NCI-H524 treated with DMSO at 0.1 percent for 48 hours (cell line): ENCODE measurements around the gene LRRIQ4.

Source experiments
- DNase-seq: peaks from one replicate; lab custom pipeline; 2025; lab: John Stamatoyannopoulos, UW

The LRRIQ4 gene

DNA sequence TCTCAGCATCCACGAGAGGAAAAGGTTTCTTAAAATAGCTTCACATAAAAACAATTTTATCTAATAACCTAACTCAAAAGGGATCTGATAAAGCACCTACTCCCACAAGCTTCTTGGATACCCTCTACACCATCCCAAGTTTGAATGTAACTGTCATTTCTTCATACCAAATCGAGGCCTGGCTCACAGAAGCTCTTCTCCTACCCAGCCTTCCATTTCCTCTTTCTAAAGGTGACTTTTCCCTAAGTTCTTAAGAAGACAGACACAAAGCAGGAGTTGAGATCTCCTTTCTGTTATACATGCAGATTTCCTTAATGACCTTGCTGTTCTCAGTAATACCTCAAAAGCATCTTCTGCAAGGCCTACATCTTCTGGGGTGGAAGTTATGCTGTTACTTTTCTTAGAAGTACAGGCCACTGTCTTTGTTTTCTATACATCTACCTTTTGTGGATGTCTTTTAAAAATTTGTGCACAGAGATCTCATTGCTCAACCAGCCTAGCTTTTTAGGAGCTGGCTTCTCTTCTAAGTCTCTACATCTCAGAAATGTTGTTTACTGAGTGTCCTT is 3.4 kb upstream of the LRRIQ4 start:
- DNase-seq: no peak

DNA sequence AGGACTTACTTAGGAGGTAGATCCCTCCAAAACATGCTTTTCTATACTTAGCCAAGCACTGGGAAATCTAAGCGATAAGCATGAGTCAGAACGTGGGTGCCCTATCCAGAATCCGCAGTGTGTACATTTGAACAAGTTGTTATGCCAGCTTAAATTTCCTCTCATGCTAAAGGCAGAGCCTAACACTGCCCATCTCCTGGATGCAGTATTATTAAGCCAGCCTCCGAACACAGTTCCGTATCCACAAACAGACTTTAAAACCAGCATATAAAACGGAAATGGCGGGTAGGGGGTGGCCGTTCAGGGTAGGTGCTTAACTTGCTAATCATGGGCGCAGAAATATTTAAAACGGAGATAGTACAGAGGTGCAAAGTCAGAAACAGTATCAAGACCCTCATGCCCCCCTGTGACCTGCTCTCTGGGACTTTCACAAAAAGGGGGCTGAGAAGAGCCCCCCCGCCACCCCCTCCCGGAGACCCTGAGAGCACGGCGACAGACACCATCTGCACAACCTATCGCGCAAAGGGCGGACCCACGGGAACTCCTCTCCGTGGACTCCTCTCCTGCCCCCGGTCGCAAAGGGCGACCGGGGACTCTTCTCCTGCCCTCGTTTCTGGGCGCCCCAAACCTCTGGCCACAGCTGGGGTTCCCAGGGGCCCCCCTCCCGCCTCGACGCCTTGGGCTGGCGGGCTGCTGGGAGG is 889 bp upstream of the LRRIQ4 start:
- peak; percentile 43 for DNase-seq

DNA sequence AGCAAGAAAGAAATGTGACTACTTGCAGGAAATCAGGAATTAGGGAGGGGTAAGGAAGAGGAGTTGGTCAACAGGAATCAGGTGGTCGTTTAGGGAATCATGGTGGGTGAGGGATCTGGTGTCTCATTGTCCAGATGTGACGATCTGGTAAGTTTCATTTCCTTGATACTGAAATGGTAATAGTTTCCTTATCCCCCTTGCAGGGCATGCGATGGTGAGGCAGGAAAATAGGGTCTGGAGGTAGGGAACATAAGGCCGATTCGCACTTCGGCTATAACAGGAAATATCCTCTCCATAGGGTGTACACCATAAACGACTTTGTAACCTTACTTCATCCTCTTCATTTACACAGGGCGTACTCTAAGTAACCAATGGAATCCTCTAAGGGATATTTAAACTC is 608 bp downstream of the LRRIQ4 start:
- DNase-seq: no peak

DNA sequence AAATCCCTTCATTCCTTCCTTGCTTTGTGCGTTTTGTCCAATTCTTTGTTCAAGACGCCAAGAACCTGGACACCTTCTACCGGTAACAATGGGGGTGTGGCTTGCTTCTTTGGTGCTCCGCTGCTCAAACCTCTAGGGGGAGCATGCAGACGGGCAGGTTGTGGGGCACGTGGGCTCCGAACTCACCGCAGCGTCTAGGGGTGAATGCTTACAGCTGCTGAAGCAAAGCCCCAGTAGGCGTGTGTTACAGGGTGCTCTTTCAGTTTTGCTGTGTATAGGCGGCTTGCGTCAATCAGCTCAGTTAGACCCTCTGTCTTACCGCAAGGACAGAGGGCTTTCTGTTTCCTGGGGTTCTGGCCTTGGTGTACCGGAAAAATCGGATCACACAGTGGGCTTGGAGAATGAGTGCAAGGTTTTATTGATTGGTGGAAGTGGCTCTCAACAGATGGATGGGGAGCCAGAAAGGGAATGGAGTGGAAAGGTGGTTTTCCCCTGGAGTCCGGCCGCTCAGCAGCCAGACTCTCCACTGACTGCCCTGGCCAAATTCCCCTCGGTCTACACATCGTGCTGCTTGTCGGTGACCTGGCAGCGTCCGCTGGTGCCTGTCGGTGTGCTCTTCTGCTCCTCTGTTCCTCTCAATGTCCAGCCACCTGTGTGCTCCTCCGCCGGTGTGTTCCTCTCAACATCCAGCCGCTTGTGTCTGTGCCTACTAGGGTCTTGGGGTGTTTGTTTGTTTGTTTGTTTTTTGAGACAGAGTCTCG is 1.3 kb downstream of the LRRIQ4 start:
- DNase-seq: peak; percentile 29

DNA sequence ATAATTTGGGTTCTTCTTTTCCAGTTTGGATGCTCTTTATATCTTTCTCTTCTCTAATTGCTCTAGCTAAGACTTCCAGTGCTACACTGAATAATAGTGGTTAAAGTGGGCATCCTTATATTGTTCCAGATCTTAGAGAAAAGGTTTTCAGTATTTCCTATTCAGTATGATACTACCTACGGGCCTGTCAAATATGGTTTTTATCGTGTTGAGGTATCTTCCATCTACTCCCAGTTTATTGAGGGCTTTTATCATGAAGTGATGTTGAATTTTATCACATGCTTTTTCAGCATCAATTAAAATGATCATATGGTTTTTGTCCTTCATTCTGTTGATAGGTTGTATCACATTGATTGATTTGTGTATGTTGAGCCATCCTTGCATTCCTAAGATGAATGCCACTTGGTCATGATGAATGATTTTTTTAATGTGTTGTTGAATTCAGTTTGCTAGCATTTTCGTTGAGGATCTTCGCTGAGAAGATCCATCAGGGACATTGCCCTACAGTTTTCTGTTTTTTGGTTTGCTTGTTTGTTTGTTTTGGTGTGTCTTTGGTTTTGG is 3.0 kb downstream of the LRRIQ4 start:
- no peak for DNase-seq

DNA sequence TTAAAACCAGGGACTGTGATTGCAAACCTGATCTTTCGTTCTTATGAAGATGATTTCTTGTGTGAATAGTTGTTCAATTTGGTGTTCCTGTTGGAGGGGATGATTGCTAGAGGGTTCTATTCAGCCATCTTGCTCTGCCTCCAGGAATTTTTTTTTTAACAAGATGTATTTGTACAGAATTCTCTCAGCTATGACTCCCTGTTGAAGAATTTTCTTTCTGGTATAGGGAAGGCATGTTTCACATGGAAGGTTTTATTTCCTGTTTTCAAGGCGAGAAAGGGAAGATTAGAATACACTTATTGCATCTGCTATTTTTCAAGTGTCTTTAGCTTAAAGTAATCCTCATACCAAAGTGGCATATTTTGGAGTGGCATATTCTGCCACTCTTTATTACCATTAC is 5.6 kb downstream of the LRRIQ4 start:
- DNase-seq: peak; percentile 28

DNA sequence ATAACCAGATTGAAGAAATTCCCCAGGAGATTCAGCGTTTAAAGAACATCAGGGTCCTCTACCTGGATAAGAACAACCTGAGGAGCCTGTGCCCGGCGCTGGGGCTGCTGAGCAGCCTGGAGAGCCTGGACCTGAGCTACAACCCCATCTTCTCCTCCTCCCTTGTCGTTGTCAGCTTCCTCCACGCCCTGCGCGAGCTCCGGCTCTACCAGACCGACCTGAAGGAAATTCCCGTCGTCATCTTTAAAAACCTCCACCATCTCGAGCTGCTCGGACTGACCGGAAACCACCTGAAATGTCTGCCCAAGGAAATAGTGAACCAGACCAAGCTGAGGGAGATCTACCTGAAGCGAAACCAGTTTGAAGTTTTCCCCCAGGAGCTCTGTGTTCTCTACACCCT is 9.4 kb downstream of the LRRIQ4 start:
- no peak for DNase-seq

DNA sequence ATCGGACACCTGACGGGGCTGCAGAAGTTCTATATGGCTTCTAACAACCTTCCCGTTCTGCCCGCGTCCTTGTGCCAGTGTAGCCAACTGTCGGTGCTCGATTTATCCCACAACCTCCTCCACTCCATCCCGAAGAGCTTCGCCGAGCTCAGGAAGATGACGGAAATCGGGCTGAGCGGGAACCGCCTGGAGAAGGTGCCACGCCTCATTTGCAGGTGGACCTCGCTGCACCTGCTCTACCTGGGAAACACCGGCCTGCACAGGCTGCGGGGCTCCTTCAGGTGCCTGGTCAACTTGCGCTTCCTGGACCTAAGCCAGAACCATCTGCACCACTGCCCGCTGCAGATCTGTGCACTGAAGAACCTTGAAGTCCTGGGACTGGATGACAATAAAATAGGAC is 9.9 kb downstream of the LRRIQ4 start:
- no peak for DNase-seq

DNA sequence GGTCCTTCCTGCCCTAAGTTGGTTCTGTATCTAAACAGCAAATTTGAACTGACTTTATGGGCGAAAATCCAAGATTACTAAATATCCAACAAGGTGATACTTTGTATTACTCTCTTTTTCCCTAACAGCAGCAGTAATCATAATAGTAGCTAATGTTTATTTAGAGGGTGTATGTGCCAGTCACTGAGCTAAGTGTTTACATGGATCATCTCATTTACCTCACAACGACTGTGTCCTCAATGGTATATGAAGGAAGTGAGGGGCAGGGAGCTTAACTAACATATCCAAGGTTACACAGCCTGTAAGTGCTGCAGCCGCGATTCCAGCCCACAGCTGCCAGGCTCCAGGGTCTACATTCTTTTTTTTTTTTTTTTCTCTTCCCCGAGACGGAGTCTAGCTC is 10.3 kb downstream of the LRRIQ4 start:
- no peak for DNase-seq

DNA sequence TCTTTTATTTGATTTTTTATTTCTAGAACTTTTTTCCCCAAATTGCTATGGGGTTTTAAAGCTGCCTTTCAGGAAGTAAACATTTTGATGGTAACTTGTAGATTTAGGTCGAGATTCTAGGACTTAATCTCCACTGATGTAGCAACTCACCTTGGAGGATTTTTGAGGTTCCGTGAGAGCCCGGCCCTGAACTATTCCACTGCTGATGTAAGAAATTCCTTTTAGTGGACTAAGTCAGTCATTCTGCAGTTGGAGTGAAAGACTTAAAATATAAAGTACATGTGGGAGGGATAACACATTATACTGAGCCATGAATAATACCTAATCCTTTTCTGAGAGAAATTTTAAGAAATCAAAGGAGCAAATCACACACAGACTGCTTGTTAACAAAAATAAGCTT is 12.6 kb downstream of the LRRIQ4 start:
- DNase-seq: no peak

DNA sequence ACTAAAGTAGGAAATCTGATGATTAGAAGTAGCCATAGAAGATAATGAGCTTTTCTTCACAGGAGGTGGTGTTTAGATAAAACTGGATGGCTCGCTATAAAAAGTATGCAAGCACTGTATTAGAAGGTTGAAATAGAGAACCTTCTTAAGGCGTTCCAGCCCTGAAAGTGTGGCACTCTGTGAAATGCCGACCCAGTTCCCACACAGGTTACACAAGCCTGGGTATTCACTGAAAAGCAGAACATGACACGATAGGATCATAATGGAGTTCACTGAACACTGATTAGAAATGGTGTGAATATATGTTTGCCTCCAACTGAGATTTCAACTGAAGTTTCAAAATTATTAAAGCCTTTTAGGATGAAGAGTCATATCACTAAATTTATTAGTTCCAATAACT is 15.0 kb downstream of the LRRIQ4 start:
- DNase-seq: no peak

DNA sequence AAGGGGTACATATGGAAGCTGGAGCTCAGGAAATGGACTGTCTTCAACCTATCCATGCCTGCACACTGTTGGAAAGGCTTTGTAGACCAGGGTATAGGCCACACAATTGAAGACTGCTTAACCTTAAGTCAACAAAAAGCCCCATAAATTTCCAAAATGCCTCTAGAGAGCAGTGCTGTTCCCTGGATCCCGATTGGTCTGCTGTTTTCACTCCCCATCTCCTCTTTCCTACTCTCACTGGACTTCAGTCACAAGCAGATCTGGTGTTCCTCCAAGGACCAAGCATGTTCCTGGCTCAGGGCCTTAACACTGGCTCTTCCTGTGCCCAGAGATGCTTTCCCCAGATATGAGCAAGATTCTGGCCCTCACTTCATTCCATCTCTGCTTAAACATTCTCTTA is 22.9 kb downstream of the LRRIQ4 start:
- DNase-seq: no peak

DNA sequence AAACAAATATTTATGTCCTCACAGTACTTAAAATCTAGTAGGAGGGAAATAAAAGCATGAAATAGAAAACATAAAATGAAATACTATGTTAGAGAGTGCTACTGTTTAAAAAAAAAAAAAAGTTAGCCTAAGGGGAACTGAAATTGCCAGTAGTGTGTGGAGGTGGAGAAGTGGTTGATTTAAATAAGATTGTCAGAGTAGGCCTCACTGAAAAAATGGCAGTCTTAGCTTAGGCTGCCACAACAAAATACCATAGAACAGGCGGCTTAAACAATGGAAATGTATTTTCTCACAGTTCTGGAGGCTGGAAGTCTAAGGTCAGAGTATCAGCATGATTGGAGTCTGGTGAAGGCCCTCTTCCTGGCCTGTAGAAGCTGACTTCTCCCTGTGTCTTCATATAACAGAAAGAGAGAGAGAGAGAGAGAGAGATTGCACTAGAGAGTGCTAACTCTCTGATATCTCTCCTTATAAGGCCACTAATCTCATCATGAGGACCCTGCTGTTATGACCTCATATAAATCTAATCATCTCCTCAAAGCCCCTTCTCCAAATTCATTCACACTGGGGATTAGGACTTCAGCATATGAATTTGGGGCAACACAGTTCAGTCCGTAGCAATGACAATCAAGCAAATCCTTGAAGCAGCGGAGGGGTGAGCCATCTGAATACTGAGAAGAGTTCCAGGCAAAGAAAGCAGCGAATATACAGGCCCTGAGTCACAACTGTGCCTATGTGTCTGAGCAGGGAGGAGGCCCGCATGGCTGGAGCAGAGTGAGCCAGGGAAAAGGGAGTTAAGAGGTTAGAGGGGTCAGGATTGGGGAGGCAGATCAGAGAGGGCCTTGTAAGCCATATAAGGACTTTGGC is 23.6 kb downstream of the LRRIQ4 start:
- no peak for DNase-seq

DNA sequence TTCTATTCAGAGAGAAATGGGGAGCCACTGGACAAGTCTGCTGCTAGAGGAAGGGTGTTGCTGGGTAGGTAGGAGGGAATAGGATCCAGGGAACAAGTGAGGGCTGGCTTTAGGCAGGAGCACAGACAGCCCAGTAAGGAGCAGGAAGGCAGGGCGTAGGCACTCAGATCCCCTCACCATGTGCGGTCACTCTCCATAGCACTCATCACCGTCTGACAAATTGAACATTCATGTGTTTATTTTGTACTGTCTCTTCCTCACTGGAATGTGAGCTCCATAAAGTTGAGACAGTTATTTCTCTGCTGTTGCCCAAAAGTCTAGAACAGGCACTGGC is 24.2 kb downstream of the LRRIQ4 start:
- no peak for DNase-seq

DNA sequence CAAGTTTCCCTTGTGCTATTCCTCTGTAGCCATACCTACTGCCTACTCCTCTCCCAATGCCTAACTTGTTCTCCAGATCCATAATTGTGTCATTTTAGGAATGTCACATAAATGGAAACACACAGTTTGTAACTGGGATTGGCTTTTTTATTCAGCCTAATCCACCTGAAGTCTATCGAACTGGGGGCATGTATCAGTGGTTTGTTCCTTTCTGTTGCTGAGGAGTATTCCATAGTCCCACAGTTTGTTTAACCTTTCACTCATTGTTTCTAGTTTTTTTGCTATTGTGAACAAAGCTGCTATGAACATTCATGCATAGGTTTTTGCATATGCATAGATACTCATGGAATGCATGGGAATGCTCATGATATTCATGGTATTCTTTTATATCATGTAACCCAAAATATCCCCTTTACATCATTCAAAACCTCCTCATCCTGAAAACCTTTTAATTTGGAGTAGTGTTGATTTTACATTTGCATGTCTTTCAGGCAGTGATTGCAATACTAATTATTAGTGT is 25.9 kb downstream of the LRRIQ4 start:
- DNase-seq: no peak

DNA sequence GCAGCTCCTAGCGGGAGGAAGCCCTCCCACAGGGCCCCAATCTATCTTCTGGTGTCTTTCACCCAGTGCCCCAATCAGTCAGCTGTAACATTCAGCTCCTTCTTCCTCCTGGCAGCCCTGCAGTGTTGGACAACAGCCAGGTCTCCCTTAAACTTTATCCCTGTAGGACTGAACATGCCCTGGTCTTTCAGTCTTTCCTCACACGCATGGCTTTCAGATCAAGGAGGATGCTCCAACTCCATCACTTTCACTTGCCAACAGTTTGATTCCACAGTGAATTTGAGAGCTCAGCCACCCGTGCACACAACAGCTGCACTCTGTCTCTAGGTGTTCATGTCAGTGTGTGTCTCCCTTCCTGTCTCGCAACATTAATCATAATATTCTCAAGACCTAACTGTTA is 28.5 kb downstream of the LRRIQ4 start:
- DNase-seq: no peak

DNA sequence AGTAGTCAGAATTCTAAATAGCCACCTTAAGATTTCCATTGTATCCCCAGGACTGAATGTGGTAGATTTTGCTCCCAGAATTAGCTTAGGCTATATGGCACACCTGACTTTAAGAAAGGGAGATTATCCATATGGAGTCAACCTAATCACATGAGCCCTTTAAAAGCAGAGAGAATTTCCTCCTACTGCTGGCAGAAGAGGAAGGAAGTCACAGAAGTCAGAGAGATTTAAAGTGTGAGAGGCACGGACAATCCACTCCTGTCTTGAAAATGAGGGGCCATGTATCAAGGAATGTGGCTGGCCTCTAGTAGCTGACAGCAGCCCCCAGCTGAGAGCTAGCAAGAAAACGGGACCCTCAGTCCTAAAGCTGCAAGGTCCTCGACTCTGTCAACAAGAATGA is 30.3 kb downstream of the LRRIQ4 start:
- no peak for DNase-seq

DNA sequence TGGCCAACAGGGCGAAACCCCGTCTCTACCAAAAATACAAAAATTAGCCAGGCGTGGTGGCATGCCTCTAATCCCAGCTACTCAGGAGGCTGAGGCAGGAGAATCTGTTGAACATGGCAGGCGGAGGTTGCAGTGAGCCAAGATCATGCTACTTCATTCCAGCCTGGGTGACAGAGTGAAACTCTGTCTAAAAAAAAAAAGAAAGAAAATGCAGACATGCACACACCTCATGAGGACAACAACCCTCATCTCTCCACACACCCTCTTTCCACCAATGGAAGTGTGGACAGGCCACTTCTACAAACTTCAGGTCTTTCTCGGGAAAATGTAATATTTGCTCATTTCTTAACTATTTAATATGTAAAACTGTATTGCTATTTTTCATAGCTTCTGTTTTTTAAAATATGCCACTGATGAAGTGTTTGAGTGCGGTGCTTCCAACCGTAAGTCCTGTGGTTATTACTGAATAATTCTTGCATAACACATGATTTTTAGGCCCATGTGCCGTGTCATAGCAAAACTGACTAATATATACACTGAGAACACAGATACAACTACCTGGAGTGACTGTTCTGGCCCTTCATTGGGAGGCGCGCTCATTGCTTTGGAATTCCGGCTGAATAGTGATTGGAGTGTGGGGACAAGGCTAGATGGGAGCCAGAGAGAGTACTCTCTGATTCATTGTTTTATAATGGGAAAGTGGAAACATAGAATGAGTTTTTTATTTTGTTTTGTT is 34.0 kb downstream of the LRRIQ4 start:
- no peak for DNase-seq

DNA sequence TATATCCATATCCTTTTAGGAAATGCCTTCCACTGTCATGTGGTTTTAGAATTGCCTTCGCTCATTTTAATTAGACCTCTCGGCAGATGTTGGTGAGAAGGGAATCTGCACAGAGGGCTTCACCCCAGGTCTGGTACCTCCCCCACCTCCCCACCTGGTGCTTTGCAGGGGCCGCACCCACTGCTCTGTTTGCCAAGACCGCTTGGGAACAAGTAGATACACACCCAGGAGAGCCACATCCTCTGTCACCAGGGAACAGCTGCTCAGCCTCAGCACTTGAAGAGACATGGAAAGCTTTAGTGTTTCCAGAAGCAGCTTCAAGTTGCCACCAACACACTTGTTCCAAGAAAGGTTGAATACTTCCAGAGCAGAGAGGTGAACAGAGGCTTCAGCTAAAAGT is 35.2 kb downstream of the LRRIQ4 start:
- peak; percentile 44 for DNase-seq

DNA sequence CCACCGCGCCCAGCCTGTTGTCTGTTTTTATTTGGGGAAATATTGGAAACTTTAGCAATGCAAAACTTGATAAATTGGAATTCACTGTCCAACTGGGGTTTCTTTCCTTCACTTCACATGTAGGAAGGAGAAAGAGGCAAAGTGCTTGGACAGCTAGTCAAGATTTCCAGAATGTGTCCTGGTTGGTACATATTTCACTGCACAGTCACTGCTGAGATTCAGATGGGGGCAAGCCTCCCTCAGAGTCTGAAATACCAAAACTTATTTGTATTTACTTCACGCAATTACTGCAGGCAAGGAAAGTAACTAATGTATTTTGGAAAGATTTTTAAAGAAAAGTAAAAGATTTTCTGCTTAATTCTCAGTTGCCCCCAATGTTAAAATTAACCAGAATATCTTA is 36.1 kb downstream of the LRRIQ4 start:
- no peak for DNase-seq

DNA sequence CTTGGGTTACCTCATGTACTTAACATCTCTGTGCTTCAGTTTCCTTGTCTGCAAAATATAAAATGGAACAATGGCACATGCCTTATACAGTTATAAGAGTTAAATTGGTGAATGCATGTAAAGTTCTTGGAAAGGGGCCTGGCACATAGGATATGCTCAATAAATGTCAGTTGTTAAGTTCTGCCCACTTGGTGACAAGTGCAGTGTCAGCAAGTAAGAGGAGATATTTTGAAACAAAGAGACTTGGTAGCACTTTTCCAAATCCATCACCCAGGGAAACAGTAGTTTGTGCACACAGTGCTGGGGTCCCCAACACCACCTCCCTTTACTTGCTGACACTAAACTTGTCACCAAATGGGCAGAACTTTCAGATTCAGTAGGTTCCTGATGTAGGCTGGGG is 37.9 kb downstream of the LRRIQ4 start:
- no peak for DNase-seq
